Hematopoietic multipotent progenitor cell treated with erythropoietin and hydrocortisone succinate and interleukin-3 and kit ligand, for 4 days (in vitro differentiated cells): Measurements from ENCODE around the gene TMEM178B.

ENCODE experiments used
- DNase-seq: peaks from one replicate; pipeline ENCODE4 v3.0.0-alpha.2; 2015

Gene TMEM178B

GRCh38 chr7:141185369-141185967, 111.6 kb downstream of the TMEM178B start:
- no peak for DNase-seq

GRCh38 chr7:141189231-141189630, 115.4 kb downstream of the TMEM178B start:
- DNase-seq = no peak

- no peak for DNase-seq
Observed at GRCh38 chr7:141190495-141190894, 116.6 kb downstream of the TMEM178B start.

- DNase-seq = no peak
Observed at GRCh38 chr7:141191277-141191676, 117.4 kb downstream of the TMEM178B start.

GRCh38 chr7:141193066-141193465, 119.2 kb downstream of the TMEM178B start:
- DNase-seq = peak; percentile 7

- DNase-seq = peak; percentile 7
Observed at GRCh38 chr7:141195722-141196121, 121.9 kb downstream of the TMEM178B start.

- DNase-seq = no peak
Observed at GRCh38 chr7:141198194-141198958, 124.5 kb downstream of the TMEM178B start.

GRCh38 chr7:141200191-141201108, 126.6 kb downstream of the TMEM178B start:
- no peak for DNase-seq

- DNase-seq = no peak
Observed at GRCh38 chr7:141201145-141201885, 127.5 kb downstream of the TMEM178B start.

- no peak for DNase-seq
Observed at GRCh38 chr7:141202535-141202934, 128.7 kb downstream of the TMEM178B start.

- DNase-seq = no peak
Observed at GRCh38 chr7:141203177-141203576, 129.3 kb downstream of the TMEM178B start.

GRCh38 chr7:141203586-141203985, 129.7 kb downstream of the TMEM178B start:
- no peak for DNase-seq

GRCh38 chr7:141207661-141208060, 133.8 kb downstream of the TMEM178B start:
- DNase-seq = no peak

- no peak for DNase-seq
Observed at GRCh38 chr7:141208539-141208938, 134.7 kb downstream of the TMEM178B start.

GRCh38 chr7:141209454-141209853, 135.6 kb downstream of the TMEM178B start:
- no peak for DNase-seq

- DNase-seq = no peak
Observed at GRCh38 chr7:141210862-141211261, 137.0 kb downstream of the TMEM178B start.

- DNase-seq = no peak
Observed at GRCh38 chr7:141213226-141213625, 139.4 kb downstream of the TMEM178B start.

GRCh38 chr7:141217938-141218337, 144.1 kb downstream of the TMEM178B start:
- no peak for DNase-seq

- no peak for DNase-seq
Observed at GRCh38 chr7:141218941-141219340, 145.1 kb downstream of the TMEM178B start.

GRCh38 chr7:141220263-141220880, 146.5 kb downstream of the TMEM178B start:
- DNase-seq = peak; percentile 29

GRCh38 chr7:141221007-141221612, 147.2 kb downstream of the TMEM178B start:
- peak; percentile 32 for DNase-seq
